Stimulated activated CD4-positive, alpha-beta T cell treated with anti-CD3 and anti-CD28 coated beads, TNF-alpha, amount 100 ng/mL, for 1 hour (primary cell): ENCODE results near the gene AMELY.
"Not testable (repeated sequence)": the region's sequence is repeated elsewhere in the genome, so short reads cannot be mapped to it uniquely, and the experiment has no call there.

Source experiments
- DNase-seq, 3 donors: peaks; one replicate each; pipeline ENCODE4 v3.0.0-alpha.2; 2020; ENCODE audit warnings: low read depth in 3 of 3, low spot score in 1 of 3

AMELY gene

GRCh38 chrY:6911253-6911881 lies at the start of gene AMELY:
TSS of gene AMELY (minus strand) at chrY:6911752. CDS start at chrY:6872608, 39,144 bp downstream.
- DNase-seq, result no peak

GRCh38 chrY:6949947-6950346 lies 38.4 kb upstream of the AMELY start:
- DNase-seq, result no peak

- DNase-seq, result no peak
Measured at GRCh38 chrY:6948378-6948777, 36.8 kb upstream of the AMELY start.

GRCh38 chrY:6947695-6948094 lies 36.1 kb upstream of the AMELY start:
- no peak for DNase-seq

- DNase-seq, result no peak
Measured at GRCh38 chrY:6935497-6935896, 23.9 kb upstream of the AMELY start.

- no peak for DNase-seq
Measured at GRCh38 chrY:6931779-6932396, 20.3 kb upstream of the AMELY start.

GRCh38 chrY:6929237-6929636 lies 17.7 kb upstream of the AMELY start:
- no peak for DNase-seq

- no peak for DNase-seq
Measured at GRCh38 chrY:6928265-6928664, 16.7 kb upstream of the AMELY start.

- DNase-seq, result no peak
Measured at GRCh38 chrY:6921061-6921460, 9.5 kb upstream of the AMELY start.

- no peak for DNase-seq
Measured at GRCh38 chrY:6913362-6913761, 1.8 kb upstream of the AMELY start.

- no peak for DNase-seq
Measured at GRCh38 chrY:6910372-6911252, 940 bp downstream of the AMELY start, which contains the start of gene TBL1Y. TSS of gene TBL1Y (plus strand) at chrY:6910697. CDS start at chrY:7025085, 114,388 bp downstream.

- no peak for DNase-seq
Measured at GRCh38 chrY:6909856-6910255, 1.7 kb downstream of the AMELY start.

GRCh38 chrY:6909118-6909521 lies 2.4 kb downstream of the AMELY start:
- no peak for DNase-seq

GRCh38 chrY:6908021-6908420 lies 3.5 kb downstream of the AMELY start:
- DNase-seq, result not testable (repeated sequence)

GRCh38 chrY:6907591-6907990 lies 4.0 kb downstream of the AMELY start:
- no peak for DNase-seq

- DNase-seq, result not testable (repeated sequence)
Measured at GRCh38 chrY:6902116-6902515, 9.4 kb downstream of the AMELY start.

GRCh38 chrY:6895236-6895635 lies 16.3 kb downstream of the AMELY start:
- DNase-seq, result no peak

GRCh38 chrY:6894496-6894895 lies 17.1 kb downstream of the AMELY start:
- DNase-seq, result no peak

GRCh38 chrY:6849384-6849783 lies 62.2 kb downstream of the AMELY start:
- no peak for DNase-seq

- not testable (repeated sequence) for DNase-seq
Measured at GRCh38 chrY:6842650-6843049, 68.9 kb downstream of the AMELY start.
